Lung microvascular endothelial cell (primary cell): ENCODE results near the gene SETD2. TPM values are rescaled to one million over a fixed set of nuclear protein-coding genes. Genes with fewer than 3 reads are reported as not detected.
"Not testable (repeated sequence)": the region's sequence is repeated elsewhere in the genome, so short reads cannot be mapped to it uniquely, and the experiment has no call there.

Experiments used
- DNase-seq, 2 donors: peaks; one replicate each; pipeline versions ENCODE4 v3.0.0 to v3.0.0-alpha.2; 2010; ENCODE audit warnings: low read depth in 2 of 2
- total RNA-seq: library from RNA; depleted of rRNA; stranded (reverse); fragments of >200 nt; gene quantifications from 2 replicates; pipeline ENCODE4 v1.2.1, GENCODE V29; 2014

SETD2 gene
- total RNA-seq, 1 donor from 2014 or later: 24.4 TPM

GRCh38 chr3:47036145-47036544 lies 127.8 kb downstream of the SETD2 start:
- DNase-seq: no peak

DNA sequence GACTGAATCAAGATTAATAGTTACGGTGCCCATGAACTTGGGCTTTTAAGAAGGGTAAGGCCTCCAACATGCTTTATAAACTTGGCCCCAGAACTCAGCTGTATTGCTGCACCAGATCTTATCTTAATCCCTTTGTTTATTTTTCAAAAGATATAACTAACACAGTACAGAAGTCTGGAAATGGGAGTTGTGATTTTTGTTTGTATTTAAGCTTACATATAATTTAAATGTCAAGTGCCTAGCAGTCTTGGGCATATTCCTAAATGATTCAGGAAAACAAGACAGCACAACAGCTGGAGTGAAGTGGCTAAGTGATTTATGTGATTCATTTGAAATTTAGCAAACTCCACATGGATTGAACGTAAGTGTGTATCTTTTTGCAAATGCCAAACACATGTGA lies 128.3 kb downstream of the SETD2 start:
- DNase-seq: no peak

GRCh38 chr3:47034868-47035489 lies 128.9 kb downstream of the SETD2 start:
- DNase-seq: no peak

DNA sequence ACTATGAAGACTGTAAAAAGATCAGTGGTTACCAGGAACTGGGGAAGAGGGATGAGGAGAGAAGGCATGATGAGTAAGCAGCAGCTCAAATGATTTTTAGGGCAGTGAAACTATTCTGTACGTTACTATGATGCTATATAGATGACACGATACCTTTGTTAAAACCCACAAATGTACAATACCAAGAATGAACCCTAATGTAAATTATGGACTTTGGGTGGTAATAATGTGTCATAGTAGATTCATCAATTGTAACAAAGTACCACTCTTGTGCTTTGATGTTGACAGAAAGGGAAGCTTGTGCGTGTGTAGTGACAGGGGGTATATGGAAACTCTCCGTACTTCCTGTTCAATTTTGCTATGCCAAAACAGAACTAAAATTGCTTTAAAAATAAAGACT lies 132.9 kb downstream of the SETD2 start:
- peak in 1 of 2 donors; percentile 48 for DNase-seq

- no peak for DNase-seq
These were observed 135.2 kb downstream of the SETD2 start for GRCh38 chr3:47028667-47029066.

- no peak for DNase-seq
These were observed 135.8 kb downstream of the SETD2 start for GRCh38 chr3:47028146-47028545.

- not testable (repeated sequence) for DNase-seq
These were observed 137.5 kb downstream of the SETD2 start for GRCh38 chr3:47026432-47026831.

GRCh38 chr3:47024932-47025331 lies 139.0 kb downstream of the SETD2 start:
- no peak for DNase-seq

DNA sequence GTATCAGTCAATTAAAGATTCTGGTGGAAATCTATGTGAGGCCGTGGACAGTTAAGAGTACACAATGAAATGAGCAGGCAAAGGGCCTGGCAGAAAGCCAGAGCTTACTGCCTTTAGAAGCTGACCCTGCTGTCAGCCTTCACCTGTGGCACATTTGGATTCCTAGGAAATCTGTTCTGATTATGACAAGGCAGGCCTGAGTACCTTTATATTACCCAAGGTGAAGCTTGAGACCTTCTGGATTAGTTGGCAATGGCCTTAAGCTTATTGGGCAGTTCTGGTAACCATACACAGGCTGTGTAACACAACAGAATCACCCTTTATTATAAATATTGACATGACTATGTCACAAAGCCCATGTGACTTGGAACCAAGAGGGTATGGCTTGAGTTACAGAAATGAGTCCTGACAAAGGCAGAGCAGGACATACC lies 141.3 kb downstream of the SETD2 start:
- peak; percentile 51 to 54 for DNase-seq

- no peak for DNase-seq
These were observed 143.6 kb downstream of the SETD2 start for GRCh38 chr3:47020311-47020710.

DNA sequence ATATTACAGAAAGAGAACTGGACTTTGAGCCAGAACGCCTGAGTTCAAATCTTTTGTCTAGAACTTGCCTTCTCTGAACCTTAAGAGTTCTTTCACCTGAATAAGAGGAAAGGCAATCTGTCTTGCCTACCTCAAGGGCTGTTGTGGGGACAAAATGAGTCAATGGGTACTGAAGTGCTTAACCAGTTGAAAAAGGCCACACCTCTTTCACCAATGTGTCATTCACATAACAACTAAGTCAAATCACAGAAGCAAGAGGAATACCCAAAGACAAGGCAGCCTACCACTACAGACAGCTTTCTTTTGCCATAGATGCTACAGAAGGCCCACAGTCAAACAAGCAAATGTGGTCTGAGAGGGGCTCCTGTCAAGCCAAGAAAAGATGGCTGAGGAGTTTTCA lies 144.7 kb downstream of the SETD2 start:
- no peak for DNase-seq

GRCh38 chr3:47018269-47018611 lies 145.7 kb downstream of the SETD2 start:
- DNase-seq: no peak

DNA sequence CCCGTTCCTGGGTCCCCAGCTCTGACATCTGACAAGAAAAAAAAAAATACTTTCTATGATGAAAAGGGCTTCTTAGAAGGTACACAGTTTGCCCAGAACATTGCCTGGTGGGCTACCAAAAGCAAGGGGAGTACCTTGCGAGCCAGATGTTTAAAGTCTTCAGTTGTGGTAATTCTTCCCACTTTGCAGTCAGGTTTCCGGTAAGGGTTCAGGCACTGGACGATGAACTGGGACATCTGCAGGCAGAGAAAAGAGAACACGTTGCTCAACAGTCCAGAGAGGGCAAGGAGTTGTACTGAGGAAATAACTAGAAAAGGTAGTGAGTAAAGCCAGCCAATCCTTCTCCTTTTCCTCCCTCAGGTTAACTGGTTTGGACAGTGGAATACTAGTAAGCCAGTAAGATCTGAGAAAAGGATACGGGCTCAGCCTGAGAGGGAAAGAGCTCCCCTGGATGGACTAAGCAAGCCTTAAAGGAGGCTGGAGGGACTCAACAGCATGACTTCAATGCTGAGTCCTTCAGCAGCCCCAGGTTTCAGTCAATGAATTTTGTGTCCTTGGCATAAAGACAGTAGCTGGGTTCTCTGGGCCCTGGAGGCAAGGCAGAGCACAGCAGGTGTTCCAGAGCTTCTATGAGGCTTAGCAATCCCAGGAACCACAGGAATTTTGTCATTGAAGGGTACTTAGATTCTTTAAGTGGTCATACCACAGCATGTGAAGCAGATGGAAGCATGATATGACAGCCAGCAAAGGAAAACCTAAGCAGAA lies 146.2 kb downstream of the SETD2 start:
- DNase-seq: no peak

DNA sequence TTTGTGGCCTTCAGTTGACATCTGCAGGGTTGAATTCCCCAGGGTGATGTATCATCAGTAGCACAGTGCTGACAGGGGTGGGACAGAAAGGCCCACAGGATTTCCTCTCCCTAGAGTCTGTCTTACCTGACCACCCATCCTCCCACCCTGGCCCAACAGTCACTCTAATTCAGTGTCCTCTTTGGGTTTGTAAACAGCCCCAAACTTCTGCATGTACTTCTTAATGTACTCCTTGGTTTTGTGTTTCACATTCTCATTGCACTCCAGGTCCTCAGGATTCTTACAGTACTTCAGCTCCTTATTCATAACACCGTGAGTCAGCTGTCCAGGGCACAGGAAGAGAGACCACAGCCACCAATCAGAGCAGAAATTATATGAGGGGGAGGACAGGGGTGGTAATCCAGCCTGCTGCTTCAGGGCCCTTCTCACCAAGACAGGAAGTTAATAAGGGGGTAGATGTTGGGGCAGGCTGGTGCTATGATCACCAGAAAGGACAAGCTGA lies 146.9 kb downstream of the SETD2 start:
- peak in 1 of 2 donors; percentile 81 for DNase-seq

DNA sequence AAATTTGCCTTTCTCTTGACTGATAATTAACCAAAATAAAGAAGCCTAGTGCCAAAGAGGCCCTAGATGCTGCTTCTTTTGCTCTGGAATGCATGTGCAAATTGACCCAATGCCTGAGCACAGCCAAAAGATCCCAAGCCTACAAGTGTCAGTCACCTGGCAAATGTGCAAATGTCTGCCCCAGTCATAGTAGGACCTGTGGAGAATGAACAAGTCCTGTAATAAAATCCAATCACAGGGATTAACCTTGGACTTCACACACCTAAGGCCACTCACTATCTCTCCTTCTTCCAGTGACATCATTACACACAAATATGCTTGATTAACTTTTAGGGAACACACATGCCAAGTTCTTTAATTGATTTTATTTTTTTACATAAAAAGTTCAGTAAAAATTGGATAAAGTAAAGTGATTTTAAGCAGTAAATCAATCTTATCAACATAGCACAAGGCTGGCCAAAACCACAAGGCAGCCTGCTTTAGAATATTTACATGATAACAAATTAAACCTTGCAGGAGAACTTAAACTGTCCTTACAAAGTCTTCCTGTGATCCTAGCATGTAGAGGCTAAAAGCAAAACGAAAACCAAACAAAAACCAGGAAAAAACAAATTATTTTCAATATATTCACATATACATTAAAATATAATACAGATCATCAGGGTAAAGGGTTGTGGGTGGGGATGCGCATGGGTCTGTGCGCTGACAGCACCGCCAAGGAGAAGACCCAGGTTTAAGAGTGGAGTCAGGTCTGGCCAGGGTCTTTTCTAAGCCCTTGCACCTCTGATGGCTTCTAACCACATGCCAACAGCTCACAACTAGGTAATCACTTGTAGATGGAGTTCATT lies 147.6 kb downstream of the SETD2 start:
- no peak for DNase-seq

GRCh38 chr3:47015151-47015550 lies 148.8 kb downstream of the SETD2 start:
- no peak for DNase-seq

DNA sequence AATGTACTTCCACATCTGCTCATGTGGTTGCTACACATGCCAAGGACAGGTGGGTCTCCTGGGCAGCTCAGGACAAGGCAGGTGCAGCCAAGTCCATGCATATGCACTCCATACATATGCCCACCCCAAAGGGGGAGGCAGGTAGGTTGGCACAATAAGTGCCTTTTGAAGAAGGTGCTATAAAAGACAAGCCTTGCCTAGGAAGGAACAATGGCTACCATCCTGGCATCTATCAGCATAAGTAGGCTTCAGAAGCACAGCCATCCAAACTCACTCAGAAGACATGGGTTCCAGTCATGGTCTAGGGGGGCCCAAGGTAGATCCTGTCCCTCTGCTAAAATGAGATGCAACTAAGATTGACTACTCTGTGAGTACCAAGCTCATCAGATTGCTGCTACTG lies 149.9 kb downstream of the SETD2 start:
- DNase-seq: no peak

- no peak for DNase-seq
These were observed 150.7 kb downstream of the SETD2 start for GRCh38 chr3:47013231-47013630.

DNA sequence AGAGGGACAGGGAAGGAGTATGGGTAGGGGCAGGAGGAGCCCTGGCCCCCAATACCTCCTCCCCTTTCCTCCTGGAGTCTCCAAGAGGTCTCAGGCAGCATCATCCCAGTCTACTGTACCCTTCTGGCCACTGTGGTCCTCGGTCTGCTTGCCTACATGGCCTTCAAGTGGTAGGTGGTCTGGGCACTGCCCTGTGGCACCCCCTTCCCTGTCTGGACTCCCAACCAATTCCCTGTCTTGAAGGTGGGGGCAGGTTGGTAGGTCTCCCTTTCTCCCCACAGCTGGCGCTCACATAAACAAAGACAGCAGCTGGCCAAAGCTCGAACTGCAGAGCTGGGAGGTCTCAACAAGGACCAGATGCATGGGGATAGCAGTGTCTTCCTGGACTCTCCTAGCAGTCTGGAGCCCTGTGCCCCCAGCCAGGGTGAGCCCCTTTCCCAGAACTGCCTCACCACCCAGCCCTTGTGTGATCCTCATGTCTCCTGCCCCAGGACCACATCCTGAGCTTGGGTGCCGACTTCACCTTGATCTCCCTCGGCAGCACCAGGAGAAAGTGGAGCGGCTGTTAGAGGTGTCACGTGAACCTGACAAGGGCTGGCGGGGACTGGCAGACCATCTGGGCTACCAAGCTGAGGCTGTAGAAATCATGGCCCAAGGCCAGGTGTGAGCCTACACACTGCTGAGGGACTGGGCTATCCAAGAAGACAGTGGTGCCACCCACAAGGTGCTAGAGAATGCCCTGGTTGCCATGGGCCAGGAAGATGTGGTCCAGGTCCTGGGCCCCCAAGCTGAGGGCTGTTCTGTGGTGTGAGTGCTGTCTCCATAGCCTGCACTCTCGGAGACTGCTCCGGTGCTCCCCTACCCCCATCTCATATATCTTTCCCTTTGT lies 151.3 kb downstream of the SETD2 start:
- no peak for DNase-seq

GRCh38 chr3:47011371-47011770 lies 152.5 kb downstream of the SETD2 start:
- DNase-seq: no peak

GRCh38 chr3:47010910-47011309 lies 153.0 kb downstream of the SETD2 start:
- no peak for DNase-seq
